GM12878 (cell line): ENCODE measurements around the gene TREH. TPM values are rescaled to one million over a fixed set of nuclear protein-coding genes. Genes with fewer than 3 reads are reported as not detected.

Experiments
- ATAC-seq: fragments of 200-7000 bp; cut with Tn5 transposase; 3 replicates; pipeline ENCODE4 v1.9.1; 2020; ENCODE audit warnings: mild to moderate bottlenecking, moderate library complexity
- BruUV-seq: library from RNA; stranded (reverse); fragments of 400-500 nt; replicated peaks from 2 replicates; lab custom pipeline; 2021; lab: Mats Ljungman, UMichigan
- CTCF ChIA-PET: fragments of 300-600 bp; sonication (Branson Sonifier 250); formaldehyde crosslinking; extraction: SDS; loops from one replicate; lab custom pipeline; 2021; ENCODE audit warnings: inconsistent platforms; lab: Yijun Ruan, JAX
- POLR2A ChIA-PET: fragments of 350-600 bp; formaldehyde crosslinking; extraction: SDS; loops from one replicate; lab custom pipeline; 2021; ENCODE audit warnings: inconsistent platforms; lab: Charles Lee
- RAD21 ChIA-PET: fragments of 300-600 bp; sonication (Branson Sonifier 250); formaldehyde crosslinking; loops from one replicate; lab custom pipeline; 2023; ENCODE audit warnings: antibody characterized with exemption; ENCODE audit not compliant: unreplicated experiment; lab: Charles Lee
- SMC1A ChIA-PET: fragments of 300-600 bp; sonication (Branson Sonifier 250); formaldehyde crosslinking; loops from one replicate; lab custom pipeline; 2023; ENCODE audit not compliant: unreplicated experiment, uncharacterized antibody; lab: Charles Lee
- DNase-seq: peaks from one replicate; pipeline ENCODE4 v3.0.0-alpha.2; 2011; ENCODE audit warnings: low read depth, low spot score
- FAIRE-seq: peaks from 3 replicates; lab custom pipeline; 2011; peaks lifted over from hg19 to GRCh38; lab: Jason Lieb, UNC
- H2AFZ ChIP-seq: 2 replicates; pipeline ENCODE4 v1.6.0; 2011; ENCODE audit warnings: low read depth, low read length, control low read depth; ENCODE audit not compliant: control insufficient read depth
- H3K27ac ChIP-seq: 2 replicates; pipeline ENCODE4 v1.5.1; 2011; ENCODE audit warnings: control low read depth; ENCODE audit not compliant: control insufficient read depth, insufficient read depth
- H3K27me3 ChIP-seq, 2 experiments: replicated peaks in 1 of 2; 2 replicates each; pipeline versions ENCODE4 v1.6.0 to v1.6.1; 2011; ENCODE audit warnings: low read length in 1 of 2; ENCODE audit not compliant: control insufficient read depth in 2 of 2, insufficient read depth in 2 of 2
- H3K36me3 ChIP-seq, 2 experiments: 2 replicates each; pipeline ENCODE4 v1.5.1; 2011; ENCODE audit warnings: low read length in 1 of 2; ENCODE audit not compliant: control insufficient read depth in 2 of 2, insufficient read depth in 2 of 2
- H3K4me1 ChIP-seq: 2 replicates; pipeline ENCODE4 v1.6.1; 2011; ENCODE audit warnings: mild to moderate bottlenecking, low read length, moderate library complexity, mixed read lengths; ENCODE audit not compliant: control insufficient read depth, insufficient read depth
- H3K4me2 ChIP-seq: 2 replicates; pipeline ENCODE4 v1.6.0; 2011; ENCODE audit warnings: control low read depth; ENCODE audit not compliant: control insufficient read depth, insufficient read depth
- H3K4me3 ChIP-seq: fragments of 200-600 bp; sonication (generic); 2 replicates; pipeline ENCODE4 v1.5.1; 2016
- H3K79me2 ChIP-seq: 2 replicates; pipeline ENCODE4 v1.6.0; 2011; ENCODE audit warnings: low read length; ENCODE audit not compliant: control insufficient read depth, insufficient read depth
- H3K9ac ChIP-seq: 2 replicates; pipeline ENCODE4 v1.8.0; 2011; ENCODE audit warnings: low read length, control low read depth, mixed read lengths; ENCODE audit not compliant: control insufficient read depth, insufficient read depth
- H3K9me3 ChIP-seq: replicated peaks from 3 replicates; pipeline ENCODE4 v1.5.1; 2011; ENCODE audit warnings: mild to moderate bottlenecking, low read length; ENCODE audit not compliant: control insufficient read depth, insufficient read depth
- H4K20me1 ChIP-seq: 2 replicates; pipeline ENCODE4 v1.6.0; 2011; ENCODE audit not compliant: control insufficient read depth, insufficient read depth
- MEF2B ChIP-seq: fragments of 450-650 bp; IDR thresholded peaks from 2 replicates; pipeline ENCODE4 v1.6.1; 2018; ENCODE audit warnings: mild to moderate bottlenecking, moderate library complexity; ENCODE audit not compliant: partially characterized antibody, poor library complexity, severe bottlenecking
- POU2F2 ChIP-seq: IDR thresholded peaks from 3 replicates; pipeline ENCODE4 v1.6.1; 2011; ENCODE audit warnings: low read depth, mild to moderate bottlenecking, low read length, borderline replicate concordance
- RAD51 ChIP-seq: fragments of 450-650 bp; IDR thresholded peaks from 2 replicates; pipeline ENCODE4 v1.6.1; 2016; ENCODE audit warnings: moderate library complexity, mild to moderate bottlenecking, inconsistent platforms
- SIX5 ChIP-seq: IDR thresholded peaks from 2 replicates; pipeline ENCODE4 v1.6.1; 2011; ENCODE audit warnings: mild to moderate bottlenecking, low read depth, low read length, moderate library complexity; ENCODE audit not compliant: severe bottlenecking
- SPI1 ChIP-seq: IDR thresholded peaks from 2 replicates; pipeline ENCODE4 v1.6.1; 2011; ENCODE audit warnings: low read depth, mild to moderate bottlenecking, low read length, moderate library complexity, borderline replicate concordance; ENCODE audit not compliant: insufficient read depth
- USF2 ChIP-seq: IDR thresholded peaks from 2 replicates; pipeline ENCODE4 v1.6.1; 2011; ENCODE audit warnings: low read depth, low read length, improper control_type of control experiment, borderline replicate concordance
- ZBTB11 ChIP-seq: fragments of 450-650 bp; formaldehyde crosslinking; IDR thresholded peaks from 2 replicates; pipeline ENCODE4 v1.5.0; 2022; ENCODE audit warnings: mild to moderate bottlenecking, missing genetic modification characterization
- ZNF207 ChIP-seq: fragments of 450-650 bp; IDR thresholded peaks from 2 replicates; pipeline ENCODE4 v1.6.1; 2014; ENCODE audit warnings: antibody characterized with exemption, mild to moderate bottlenecking, borderline replicate concordance
- ZNF24 ChIP-seq: fragments of 450-650 bp; IDR thresholded peaks from 2 replicates; pipeline ENCODE4 v1.6.1; 2017; ENCODE audit warnings: antibody characterized with exemption, mild to moderate bottlenecking
- WGBS: methylation state at CpG from one replicate; pipeline ENCODE4 v1.1.6; 2016; ENCODE audit warnings: low lambda C conversion rate; ENCODE audit not compliant: insufficient replicate concordance, insufficient coverage; ENCODE audit errors: missing lambda C conversion rate; 5-methylcytosine and 5-hydroxymethylcytosine counted together
- in situ Hi-C: fragments of 300-500 bp; cut with MboI; formaldehyde crosslinking; loops from 9 replicates; pipeline ENCODE4 v1.14.3; 2018; ENCODE audit warnings: mixed read lengths
- intact Hi-C: fragments of 100-400 bp; cut with micrococcal nuclease; formaldehyde crosslinking; loops from one replicate; pipeline ENCODE4 v1.14.2; 2022; ENCODE audit not compliant: unreplicated experiment
- polyA plus RNA-seq, 11 experiments: library from polyadenylated mRNA; depleted of rRNA in 4 of 11; unstranded in 6 of 11; stranded (reverse) in 5 of 11; fragments of >200 nt; fragmentation: Nextera tagmentation in 4 of 11; fragmentation: Illumina TruSeq in 1 of 11; extraction: Ambion mirVana in 4 of 11; extraction: Trizol in 1 of 11; gene quantifications; 1 replicate in 1 of 11; 2 replicates in 10 of 11; pipeline versions ENCODE4 v1.2.1 to v1.2.3, GENCODE V29; 2011 to 2016; ENCODE audit warnings: inconsistent platforms in 2 of 11, missing spikeins in 2 of 11, low read depth in 1 of 11
- total RNA-seq, 4 experiments: library from RNA; depleted of rRNA in 3 of 4; stranded (reverse); fragments of >200 nt in 3 of 4; fragmentation: Illumina TruSeq in 1 of 4; extraction: Trizol in 1 of 4; gene quantifications; 2 replicates each; pipeline versions ENCODE4 v1.2.1 to v1.2.3, GENCODE V29; 2013 to 2021
- TF ChIP-seq, protein P1 (sequence below): IDR thresholded peaks from 2 replicates; pipeline ENCODE4 v1.6.1; 2011; ENCODE audit warnings: borderline replicate concordance, low read depth, mild to moderate bottlenecking, moderate library complexity, mixed read lengths, low read length; ENCODE audit not compliant: insufficient read depth; ENCODE audit errors: extremely low read length

TREH gene
- total and polyA plus RNA-seq, 10 of the 15 experiments (the other 5 are each of a cell fraction or from before 2014, with no cell fraction given), result not detected

DNA sequence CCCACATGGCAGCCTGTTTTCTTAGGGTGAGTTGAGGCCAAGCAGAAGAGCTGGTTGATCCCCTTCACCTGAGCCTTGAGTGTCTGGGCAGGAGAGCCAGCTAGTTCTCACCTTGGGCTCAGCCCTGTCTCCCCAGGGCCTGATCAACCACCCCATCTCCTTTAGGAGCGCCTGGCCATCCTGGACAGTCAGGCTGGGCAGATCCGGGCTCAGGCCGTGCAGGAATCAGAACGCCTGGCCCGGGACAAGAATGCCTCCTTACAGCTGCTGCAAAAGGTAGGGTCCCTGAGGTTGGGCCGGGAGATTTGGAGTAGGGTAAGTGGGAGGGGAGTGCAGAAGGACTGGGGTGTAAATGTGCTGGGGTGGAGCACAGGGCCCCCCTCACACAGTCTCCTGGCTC lies 40.7 kb downstream of the TREH start:
- H3K27me3 ChIP-seq, result peaks cover 4% of the 10 kb centered on the region in 2 experiments
- no peak overlapping the region for H3K4me3 ChIP-seq
- H3K79me2 ChIP-seq, result no peaks in the 10 kb centered on the region
- H3K4me2 ChIP-seq, result no peak overlapping the region
- no peaks in the 10 kb centered on the region for H3K4me1 ChIP-seq
- no peaks in the 10 kb centered on the region for H4K20me1 ChIP-seq
- DNase-seq, result no peak
- in situ Hi-C loops (no loop called here), intact Hi-C loops (no loop called here)
- no peak for FAIRE-seq
- H2AFZ ChIP-seq, result no peak overlapping the region
- no peaks in the 10 kb centered on the region for H3K36me3 ChIP-seq
- CTCF ChIA-PET, result no interaction called here
- 46% methylated on average over 6 of the region's 6 CpGs for WGBS
- no peak overlapping the region for H3K27ac ChIP-seq
- BruUV-seq, result no TSS peak
- no peak for ATAC-seq
- TF ChIP-seq MEF2B (no peak), ZNF24 (no peak)
- H3K9me3 ChIP-seq, result no peaks in the 10 kb centered on the region
- no peak overlapping the region for H3K9ac ChIP-seq
- RAD21 ChIA-PET, result no interaction called here
- POLR2A ChIA-PET, result no interaction called here
- SMC1A ChIA-PET, result no interaction called here

DNA sequence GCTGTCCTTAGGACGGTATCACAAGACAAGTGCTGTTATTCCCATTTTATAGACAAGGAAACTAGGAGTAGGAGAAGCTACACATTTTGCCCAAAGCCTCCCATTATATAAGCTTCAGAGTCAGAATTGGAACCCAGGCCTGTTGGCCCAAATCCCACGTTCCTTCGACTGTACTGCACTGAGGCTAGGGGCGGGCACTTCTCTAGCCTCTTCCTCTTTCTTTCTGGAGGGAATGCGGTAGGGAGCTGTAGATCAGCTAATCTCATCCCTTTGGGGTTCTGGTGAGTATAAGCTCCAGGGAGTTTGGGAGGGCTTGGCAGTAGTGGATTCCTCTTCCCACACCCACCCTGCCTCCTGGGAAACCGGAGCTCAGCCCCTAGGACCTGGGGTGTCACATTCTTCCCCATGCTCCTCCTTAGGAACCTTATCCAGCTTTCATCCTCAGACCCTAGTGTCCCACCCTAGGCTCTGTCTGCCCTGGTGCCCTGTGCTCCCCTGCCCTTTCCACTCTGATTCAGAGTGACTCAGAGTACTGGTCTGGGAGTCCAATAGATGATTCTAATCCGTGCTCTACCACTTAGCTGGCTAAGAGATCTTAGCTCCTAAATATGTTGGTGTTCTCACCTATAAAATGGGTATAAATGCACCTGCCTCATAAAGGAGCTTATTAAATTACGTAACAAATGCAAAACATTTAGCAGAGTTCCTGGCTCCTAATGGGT lies 42.7 kb downstream of the TREH start:
- ATAC-seq (no peak), DNase-seq (no peak), FAIRE-seq (no peak)
- intact Hi-C loops, result no loop called here
- POLR2A ChIA-PET, result no interaction called here
- Histone ChIP-seq H3K9ac (no peak overlapping the region), H3K9me3 (no peaks in the 10 kb centered on the region), H3K27me3 (peaks cover 4 to 9% of the 10 kb centered on the region in 2 experiments), H3K4me1 (no peaks in the 10 kb centered on the region), H3K36me3 (no peaks in the 10 kb centered on the region), H3K4me2 (no peak overlapping the region), H2AFZ (no peak overlapping the region), H4K20me1 (no peaks in the 10 kb centered on the region), H3K27ac (no peak overlapping the region), H3K4me3 (no peak overlapping the region), H3K79me2 (no peaks in the 10 kb centered on the region)
- RAD21 ChIA-PET, result no interaction called here
- no TSS peak for BruUV-seq
- CTCF ChIA-PET, result interaction anchor here (0.6 to 1.8 kb wide), 4 partner anchors 22 to 355 kb away, joined by 3 to 5 read pairs (median 4); no protein-coding TSS in a partner anchor
- in situ Hi-C loops, result no loop called here
- WGBS, result 16% methylated on average over 8 of the region's 8 CpGs
- SMC1A ChIA-PET, result interaction anchor here (0.8 kb wide), 1 partner anchor 83 kb away, joined by 3 read pairs; no protein-coding TSS in a partner anchor
- TF ChIP-seq USF2, result no peak
- TF ChIP-seq, protein P1, sequence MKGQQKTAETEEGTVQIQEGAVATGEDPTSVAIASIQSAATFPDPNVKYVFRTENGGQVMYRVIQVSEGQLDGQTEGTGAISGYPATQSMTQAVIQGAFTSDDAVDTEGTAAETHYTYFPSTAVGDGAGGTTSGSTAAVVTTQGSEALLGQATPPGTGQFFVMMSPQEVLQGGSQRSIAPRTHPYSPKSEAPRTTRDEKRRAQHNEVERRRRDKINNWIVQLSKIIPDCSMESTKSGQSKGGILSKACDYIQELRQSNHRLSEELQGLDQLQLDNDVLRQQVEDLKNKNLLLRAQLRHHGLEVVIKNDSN, result no peak
- no peak for TF ChIP-seq ZBTB11 (CRISPR knock-in tag)
- TF ChIP-seq POU2F2, result no peak
- no peak for TF ChIP-seq SPI1
- TF ChIP-seq SIX5, result no peak
- no peak for TF ChIP-seq ZNF207
- TF ChIP-seq RAD51, result no peak
